IMR-90 (cell line): ENCODE measurements around the gene GPR176.
A peak's percentile ranks its signal among the peaks of the same experiment; 100 is the strongest.

Experiments used
- CEBPB ChIP-seq: IDR thresholded peaks from 2 replicates; pipeline ENCODE4 v1.6.1; 2012; ENCODE audit warnings: low read depth, low read length, improper control_type of control experiment
- FOS ChIP-seq: fragments of 150-350 bp; IDR thresholded peaks from 2 replicates; pipeline ENCODE4 v1.6.1; 2016; ENCODE audit warnings: low read depth, low read length
- MAFK ChIP-seq: IDR thresholded peaks from 2 replicates; pipeline ENCODE4 v1.6.1; 2012; ENCODE audit warnings: low read depth, low read length, improper control_type of control experiment
- MAZ ChIP-seq: IDR thresholded peaks from 2 replicates; pipeline ENCODE4 v1.6.1; 2012; ENCODE audit warnings: low read depth, mild to moderate bottlenecking, low read length, improper control_type of control experiment, moderate library complexity, borderline replicate concordance
- MXI1 ChIP-seq: IDR thresholded peaks from 2 replicates; pipeline ENCODE4 v1.6.1; 2012; ENCODE audit warnings: low read depth, mild to moderate bottlenecking, low read length, moderate library complexity, borderline replicate concordance
- POLR2A ChIP-seq: IDR thresholded peaks from 2 replicates; pipeline ENCODE4 v1.6.1; 2012; ENCODE audit warnings: mild to moderate bottlenecking, low read depth, low read length
- RAD21 ChIP-seq: IDR thresholded peaks from 2 replicates; pipeline ENCODE4 v1.6.1; 2012; ENCODE audit warnings: low read length, improper control_type of control experiment
- RCOR1 ChIP-seq: IDR thresholded peaks from 2 replicates; pipeline ENCODE4 v1.6.1; 2012; ENCODE audit warnings: mild to moderate bottlenecking, low read length, improper control_type of control experiment; ENCODE audit not compliant: insufficient replicate concordance
- RFX5 ChIP-seq: IDR thresholded peaks from 2 replicates; pipeline ENCODE4 v1.8.0; 2012; ENCODE audit warnings: low read depth, mild to moderate bottlenecking, low read length, moderate library complexity
- SMC3 ChIP-seq: fragments of 150-350 bp; IDR thresholded peaks from 2 replicates; pipeline ENCODE4 v1.6.1; 2016; ENCODE audit warnings: low read depth, mild to moderate bottlenecking, antibody characterized with exemption, low read length, moderate library complexity
- TF ChIP-seq, protein P1 (sequence below): conservative IDR thresholded peaks from 2 replicates; pipeline ENCODE4 v1.5.1; 2012; ENCODE audit warnings: mild to moderate bottlenecking, low read depth, low read length, improper control_type of control experiment
- TF ChIP-seq, protein P2 (sequence below): fragments of 150-350 bp; IDR thresholded peaks from 2 replicates; pipeline ENCODE4 v1.6.1; 2017; ENCODE audit warnings: mild to moderate bottlenecking, antibody characterized with exemption, low read length, low read depth

DNA sequence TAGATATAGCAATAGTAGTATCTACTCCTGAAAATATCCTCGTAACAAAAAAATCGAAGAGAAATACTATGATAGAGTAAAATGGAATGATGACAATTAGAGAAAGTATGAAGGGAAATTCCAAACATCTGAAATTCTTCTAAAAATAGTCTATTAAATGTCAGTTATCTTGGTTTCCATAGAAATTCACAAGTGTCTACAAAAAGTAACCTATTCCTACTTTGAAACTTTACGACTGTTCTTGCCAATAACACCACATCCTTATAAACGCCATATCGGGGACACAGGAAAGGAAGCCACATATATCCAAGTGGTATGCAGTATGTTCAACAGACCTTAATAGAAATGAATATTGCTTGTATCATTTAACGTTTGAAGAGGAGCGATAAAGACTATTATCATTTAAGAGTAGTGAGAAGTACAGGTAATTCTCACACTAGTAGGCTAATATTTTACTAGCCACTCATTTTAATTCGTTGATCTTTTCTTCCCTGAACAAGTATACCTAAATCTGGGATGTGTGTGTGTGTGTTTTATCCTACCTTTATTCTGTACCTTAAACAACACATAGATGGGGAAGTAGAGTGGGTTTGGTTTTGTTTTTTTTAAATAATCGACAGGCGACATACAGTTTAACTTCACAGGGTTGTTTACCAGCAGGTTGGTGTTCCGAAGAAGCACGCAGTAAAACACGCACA is 1.2 kb downstream of the GPR176 start:
- TF ChIP-seq FOS (no peak), RCOR1 (peak; percentile 24), MXI1 (no peak), RAD21 (peak; percentile 18; the same call in 1 of the 2 replicates), POLR2A (peak; percentile 94), SMC3 (no peak), CEBPB (peak; percentile 41), MAZ (no peak), RFX5 (no peak), MAFK (no peak)
- TF ChIP-seq, protein P1, sequence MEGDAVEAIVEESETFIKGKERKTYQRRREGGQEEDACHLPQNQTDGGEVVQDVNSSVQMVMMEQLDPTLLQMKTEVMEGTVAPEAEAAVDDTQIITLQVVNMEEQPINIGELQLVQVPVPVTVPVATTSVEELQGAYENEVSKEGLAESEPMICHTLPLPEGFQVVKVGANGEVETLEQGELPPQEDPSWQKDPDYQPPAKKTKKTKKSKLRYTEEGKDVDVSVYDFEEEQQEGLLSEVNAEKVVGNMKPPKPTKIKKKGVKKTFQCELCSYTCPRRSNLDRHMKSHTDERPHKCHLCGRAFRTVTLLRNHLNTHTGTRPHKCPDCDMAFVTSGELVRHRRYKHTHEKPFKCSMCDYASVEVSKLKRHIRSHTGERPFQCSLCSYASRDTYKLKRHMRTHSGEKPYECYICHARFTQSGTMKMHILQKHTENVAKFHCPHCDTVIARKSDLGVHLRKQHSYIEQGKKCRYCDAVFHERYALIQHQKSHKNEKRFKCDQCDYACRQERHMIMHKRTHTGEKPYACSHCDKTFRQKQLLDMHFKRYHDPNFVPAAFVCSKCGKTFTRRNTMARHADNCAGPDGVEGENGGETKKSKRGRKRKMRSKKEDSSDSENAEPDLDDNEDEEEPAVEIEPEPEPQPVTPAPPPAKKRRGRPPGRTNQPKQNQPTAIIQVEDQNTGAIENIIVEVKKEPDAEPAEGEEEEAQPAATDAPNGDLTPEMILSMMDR = no peak
- TF ChIP-seq, protein P2, sequence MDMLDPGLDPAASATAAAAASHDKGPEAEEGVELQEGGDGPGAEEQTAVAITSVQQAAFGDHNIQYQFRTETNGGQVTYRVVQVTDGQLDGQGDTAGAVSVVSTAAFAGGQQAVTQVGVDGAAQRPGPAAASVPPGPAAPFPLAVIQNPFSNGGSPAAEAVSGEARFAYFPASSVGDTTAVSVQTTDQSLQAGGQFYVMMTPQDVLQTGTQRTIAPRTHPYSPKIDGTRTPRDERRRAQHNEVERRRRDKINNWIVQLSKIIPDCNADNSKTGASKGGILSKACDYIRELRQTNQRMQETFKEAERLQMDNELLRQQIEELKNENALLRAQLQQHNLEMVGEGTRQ = no peak
